ENCODE measurements around the gene NELL2.

NELL2 gene

GRCh38 chr12:44816446-44817017 lies 59.6 kb downstream of the NELL2 start:
- DNase-seq (ENCODE audit: low spot score), result no peak
- no peaks in the 10 kb centered on the region for H3K9me3 ChIP-seq (ENCODE audit: severe bottlenecking)
- no peaks in the 10 kb centered on the region for H3K27me3 ChIP-seq (ENCODE audit: insufficient read depth, poor library complexity, severe bottlenecking)
- no peak for ATAC-seq (ENCODE audit: low read depth)
- no peak overlapping the region for H3K4me3 ChIP-seq (ENCODE audit: severe bottlenecking)
- no peak overlapping the region for H3K27ac ChIP-seq (ENCODE audit: poor library complexity, severe bottlenecking)
- no peak for TF ChIP-seq CTCF (IDR thresholded peaks at IDR 0.05; ENCODE audit: poor library complexity, severe bottlenecking)
- H3K4me1 ChIP-seq (ENCODE audit: insufficient read depth, poor library complexity, severe bottlenecking), result no peaks in the 10 kb centered on the region
- H3K36me3 ChIP-seq (ENCODE audit: low read depth), result no peaks in the 10 kb centered on the region

- TF ChIP-seq CTCF (IDR thresholded peaks at IDR 0.05; ENCODE audit: poor library complexity, severe bottlenecking), result no peak
- H3K4me1 ChIP-seq (ENCODE audit: insufficient read depth, poor library complexity, severe bottlenecking), result no peaks in the 10 kb centered on the region
- ATAC-seq (ENCODE audit: low read depth), result no peak
- no peaks in the 10 kb centered on the region for H3K27me3 ChIP-seq (ENCODE audit: insufficient read depth, poor library complexity, severe bottlenecking)
- H3K27ac ChIP-seq (ENCODE audit: poor library complexity, severe bottlenecking), result no peak overlapping the region
- H3K9me3 ChIP-seq (ENCODE audit: severe bottlenecking), result no peaks in the 10 kb centered on the region
- no peaks in the 10 kb centered on the region for H3K36me3 ChIP-seq (ENCODE audit: low read depth)
- no peak overlapping the region for H3K4me3 ChIP-seq (ENCODE audit: severe bottlenecking)
- DNase-seq (ENCODE audit: low spot score), result no peak
Measured at GRCh38 chr12:44812062-44812461, 64.1 kb downstream of the NELL2 start.

GRCh38 chr12:44804068-44804467 lies 72.0 kb downstream of the NELL2 start:
- no peak for ATAC-seq (ENCODE audit: low read depth)
- Histone ChIP-seq H3K27ac (ENCODE audit: poor library complexity, severe bottlenecking) (no peak overlapping the region), H3K27me3 (ENCODE audit: insufficient read depth, poor library complexity, severe bottlenecking) (no peaks in the 10 kb centered on the region), H3K4me1 (ENCODE audit: insufficient read depth, poor library complexity, severe bottlenecking) (no peaks in the 10 kb centered on the region), H3K36me3 (ENCODE audit: low read depth) (no peaks in the 10 kb centered on the region), H3K9me3 (ENCODE audit: severe bottlenecking) (no peaks in the 10 kb centered on the region), H3K4me3 (ENCODE audit: severe bottlenecking) (no peak overlapping the region)
- TF ChIP-seq CTCF (IDR thresholded peaks at IDR 0.05; ENCODE audit: poor library complexity, severe bottlenecking), result no peak
- no peak for DNase-seq (ENCODE audit: low spot score)

- no peaks in the 10 kb centered on the region for H3K36me3 ChIP-seq (ENCODE audit: low read depth)
- TF ChIP-seq CTCF (IDR thresholded peaks at IDR 0.05; ENCODE audit: poor library complexity, severe bottlenecking), result no peak
- H3K27ac ChIP-seq (ENCODE audit: poor library complexity, severe bottlenecking), result no peak overlapping the region
- no peaks in the 10 kb centered on the region for H3K4me1 ChIP-seq (ENCODE audit: insufficient read depth, poor library complexity, severe bottlenecking)
- no peaks in the 10 kb centered on the region for H3K9me3 ChIP-seq (ENCODE audit: severe bottlenecking)
- ATAC-seq (ENCODE audit: low read depth), result no peak
- H3K27me3 ChIP-seq (ENCODE audit: insufficient read depth, poor library complexity, severe bottlenecking), result no peaks in the 10 kb centered on the region
- H3K4me3 ChIP-seq (ENCODE audit: severe bottlenecking), result no peak overlapping the region
- no peak for DNase-seq (ENCODE audit: low spot score)
Measured at GRCh38 chr12:44795970-44796369, 80.1 kb downstream of the NELL2 start.

GRCh38 chr12:44788731-44789130 lies 87.4 kb downstream of the NELL2 start:
- TF ChIP-seq CTCF (IDR thresholded peaks at IDR 0.05; ENCODE audit: poor library complexity, severe bottlenecking), result no peak
- Histone ChIP-seq H3K9me3 (ENCODE audit: severe bottlenecking) (no peaks in the 10 kb centered on the region), H3K4me1 (ENCODE audit: insufficient read depth, poor library complexity, severe bottlenecking) (no peaks in the 10 kb centered on the region), H3K4me3 (ENCODE audit: severe bottlenecking) (no peak overlapping the region), H3K36me3 (ENCODE audit: low read depth) (no peaks in the 10 kb centered on the region), H3K27ac (ENCODE audit: poor library complexity, severe bottlenecking) (no peak overlapping the region), H3K27me3 (ENCODE audit: insufficient read depth, poor library complexity, severe bottlenecking) (peaks cover 4% of the 10 kb centered on the region)
- no peak for ATAC-seq (ENCODE audit: low read depth)
- DNase-seq (ENCODE audit: low spot score), result no peak
